Measurements from ENCODE around the gene CDX2.

DNA sequence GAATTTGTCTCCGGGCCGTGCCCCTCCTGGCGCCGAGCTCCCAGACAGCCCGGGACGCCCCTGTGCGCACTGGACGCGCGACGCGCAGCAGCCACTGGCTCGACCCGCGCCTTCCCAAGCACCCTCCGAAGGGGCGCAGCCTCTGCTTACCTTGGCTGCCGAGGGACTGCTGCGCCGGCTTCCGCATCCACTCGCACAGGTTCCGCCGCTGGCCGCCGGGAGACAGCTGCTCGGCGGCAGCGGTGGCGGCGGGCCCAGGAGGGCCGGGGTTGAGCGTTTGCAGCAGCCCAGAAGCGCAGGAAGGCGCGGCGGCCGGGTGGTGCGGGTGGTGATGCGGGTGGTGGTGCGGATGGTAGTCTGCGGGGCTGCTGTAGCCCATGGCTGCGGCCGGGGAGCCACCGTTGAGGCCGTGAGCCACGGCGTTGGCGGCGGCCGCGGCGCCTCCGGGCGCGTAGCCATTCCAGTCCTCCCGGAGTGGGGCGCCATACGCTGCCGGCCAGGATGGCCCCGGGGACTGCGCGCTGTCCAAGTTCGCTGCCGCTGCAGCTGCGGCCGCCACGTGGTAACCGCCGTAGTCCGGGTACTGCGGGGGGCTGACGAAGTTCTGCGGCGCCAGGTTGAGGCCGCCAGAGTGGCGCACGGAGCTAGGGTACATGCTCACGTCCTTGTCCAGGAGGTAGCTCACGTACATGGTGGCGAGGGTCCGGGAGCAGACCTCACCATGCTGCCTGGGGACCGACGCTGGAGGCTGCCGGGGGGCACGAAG, 616 bp downstream of the CDX2 start:
- TF ChIP-seq, protein P1, sequence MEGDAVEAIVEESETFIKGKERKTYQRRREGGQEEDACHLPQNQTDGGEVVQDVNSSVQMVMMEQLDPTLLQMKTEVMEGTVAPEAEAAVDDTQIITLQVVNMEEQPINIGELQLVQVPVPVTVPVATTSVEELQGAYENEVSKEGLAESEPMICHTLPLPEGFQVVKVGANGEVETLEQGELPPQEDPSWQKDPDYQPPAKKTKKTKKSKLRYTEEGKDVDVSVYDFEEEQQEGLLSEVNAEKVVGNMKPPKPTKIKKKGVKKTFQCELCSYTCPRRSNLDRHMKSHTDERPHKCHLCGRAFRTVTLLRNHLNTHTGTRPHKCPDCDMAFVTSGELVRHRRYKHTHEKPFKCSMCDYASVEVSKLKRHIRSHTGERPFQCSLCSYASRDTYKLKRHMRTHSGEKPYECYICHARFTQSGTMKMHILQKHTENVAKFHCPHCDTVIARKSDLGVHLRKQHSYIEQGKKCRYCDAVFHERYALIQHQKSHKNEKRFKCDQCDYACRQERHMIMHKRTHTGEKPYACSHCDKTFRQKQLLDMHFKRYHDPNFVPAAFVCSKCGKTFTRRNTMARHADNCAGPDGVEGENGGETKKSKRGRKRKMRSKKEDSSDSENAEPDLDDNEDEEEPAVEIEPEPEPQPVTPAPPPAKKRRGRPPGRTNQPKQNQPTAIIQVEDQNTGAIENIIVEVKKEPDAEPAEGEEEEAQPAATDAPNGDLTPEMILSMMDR (conservative IDR thresholded peaks at IDR 0.05), result no peak
- TF ChIP-seq ZFX (IDR thresholded peaks at IDR 0.05), result no peak
